HL-60 (cell line): ENCODE results near the gene RFX1.

ENCODE experiments used
- DNase-seq, 2 experiments: peaks; one replicate each; pipeline ENCODE4 v3.0.0-alpha.2; 2010 to 2020; ENCODE audit warnings: low read depth in 1 of 2, low spot score in 1 of 2
- H3K27ac ChIP-seq: fragments of 250-450 bp; sonication (Bioruptor Pico); replicated peaks from 2 replicates; pipeline ENCODE4 v1.5.1; 2020; ENCODE audit warnings: mild to moderate bottlenecking, moderate library complexity
- H3K27me3 ChIP-seq: fragments of 250-450 bp; sonication (Bioruptor Pico); 2 replicates; pipeline ENCODE4 v1.5.1; 2021; ENCODE audit warnings: mild to moderate bottlenecking, moderate library complexity; ENCODE audit not compliant: insufficient read depth, poor library complexity, severe bottlenecking
- H3K4me3 ChIP-seq: replicated peaks from 2 replicates; pipeline ENCODE4 v1.5.1; 2011; ENCODE audit warnings: mild to moderate bottlenecking, control low read depth, low read length; ENCODE audit not compliant: insufficient read depth
- GABPA ChIP-seq: IDR thresholded peaks from 2 replicates; pipeline ENCODE4 v1.6.1; 2012; ENCODE audit warnings: low read depth
- POLR2AphosphoS5 ChIP-seq: IDR thresholded peaks from 2 replicates; pipeline ENCODE4 v1.6.1; 2012; ENCODE audit warnings: low read depth
- SPI1 ChIP-seq: IDR thresholded peaks from 2 replicates; pipeline ENCODE4 v1.6.1; 2012; ENCODE audit warnings: low read depth, mild to moderate bottlenecking, borderline replicate concordance
- TF ChIP-seq, protein P1 (sequence below): IDR thresholded peaks from 2 replicates; pipeline ENCODE4 v1.6.1; 2012; ENCODE audit warnings: low read depth; ENCODE audit not compliant: insufficient replicate concordance
- TF ChIP-seq, protein P2 (sequence below): IDR thresholded peaks from one replicate; pipeline ENCODE4 v1.5.1; 2011; ENCODE audit warnings: low read length, control low read depth, inconsistent platforms; ENCODE audit not compliant: insufficient read depth

RFX1 gene

DNA sequence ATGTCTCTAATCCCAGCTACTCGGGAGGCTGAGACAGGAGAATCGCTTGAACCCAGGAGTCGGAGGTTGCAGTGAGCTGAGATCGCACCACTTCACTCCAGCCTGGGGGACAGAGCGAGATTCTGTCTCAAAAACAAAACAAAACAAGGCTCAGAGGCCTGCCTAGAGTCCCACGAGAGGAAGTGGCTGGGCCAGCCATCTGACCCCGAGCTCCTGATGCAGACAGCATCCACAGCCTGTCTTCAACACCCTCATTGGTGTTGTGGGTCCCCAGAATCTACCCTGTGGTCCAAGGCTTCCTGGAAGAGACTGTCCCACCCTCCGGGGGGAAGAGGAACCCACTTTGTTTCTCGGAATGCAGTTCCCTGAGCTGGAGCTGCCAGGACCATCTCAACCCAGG is 24.7 kb downstream of the RFX1 start:
- H3K4me3 ChIP-seq = no peak overlapping the region
- H3K27me3 ChIP-seq = no peaks in the 10 kb centered on the region
- TF ChIP-seq GABPA (no peak), SPI1 (no peak), POLR2AphosphoS5 (no peak)
- TF ChIP-seq, protein P1, sequence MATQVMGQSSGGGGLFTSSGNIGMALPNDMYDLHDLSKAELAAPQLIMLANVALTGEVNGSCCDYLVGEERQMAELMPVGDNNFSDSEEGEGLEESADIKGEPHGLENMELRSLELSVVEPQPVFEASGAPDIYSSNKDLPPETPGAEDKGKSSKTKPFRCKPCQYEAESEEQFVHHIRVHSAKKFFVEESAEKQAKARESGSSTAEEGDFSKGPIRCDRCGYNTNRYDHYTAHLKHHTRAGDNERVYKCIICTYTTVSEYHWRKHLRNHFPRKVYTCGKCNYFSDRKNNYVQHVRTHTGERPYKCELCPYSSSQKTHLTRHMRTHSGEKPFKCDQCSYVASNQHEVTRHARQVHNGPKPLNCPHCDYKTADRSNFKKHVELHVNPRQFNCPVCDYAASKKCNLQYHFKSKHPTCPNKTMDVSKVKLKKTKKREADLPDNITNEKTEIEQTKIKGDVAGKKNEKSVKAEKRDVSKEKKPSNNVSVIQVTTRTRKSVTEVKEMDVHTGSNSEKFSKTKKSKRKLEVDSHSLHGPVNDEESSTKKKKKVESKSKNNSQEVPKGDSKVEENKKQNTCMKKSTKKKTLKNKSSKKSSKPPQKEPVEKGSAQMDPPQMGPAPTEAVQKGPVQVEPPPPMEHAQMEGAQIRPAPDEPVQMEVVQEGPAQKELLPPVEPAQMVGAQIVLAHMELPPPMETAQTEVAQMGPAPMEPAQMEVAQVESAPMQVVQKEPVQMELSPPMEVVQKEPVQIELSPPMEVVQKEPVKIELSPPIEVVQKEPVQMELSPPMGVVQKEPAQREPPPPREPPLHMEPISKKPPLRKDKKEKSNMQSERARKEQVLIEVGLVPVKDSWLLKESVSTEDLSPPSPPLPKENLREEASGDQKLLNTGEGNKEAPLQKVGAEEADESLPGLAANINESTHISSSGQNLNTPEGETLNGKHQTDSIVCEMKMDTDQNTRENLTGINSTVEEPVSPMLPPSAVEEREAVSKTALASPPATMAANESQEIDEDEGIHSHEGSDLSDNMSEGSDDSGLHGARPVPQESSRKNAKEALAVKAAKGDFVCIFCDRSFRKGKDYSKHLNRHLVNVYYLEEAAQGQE = no peak
- TF ChIP-seq, protein P2, sequence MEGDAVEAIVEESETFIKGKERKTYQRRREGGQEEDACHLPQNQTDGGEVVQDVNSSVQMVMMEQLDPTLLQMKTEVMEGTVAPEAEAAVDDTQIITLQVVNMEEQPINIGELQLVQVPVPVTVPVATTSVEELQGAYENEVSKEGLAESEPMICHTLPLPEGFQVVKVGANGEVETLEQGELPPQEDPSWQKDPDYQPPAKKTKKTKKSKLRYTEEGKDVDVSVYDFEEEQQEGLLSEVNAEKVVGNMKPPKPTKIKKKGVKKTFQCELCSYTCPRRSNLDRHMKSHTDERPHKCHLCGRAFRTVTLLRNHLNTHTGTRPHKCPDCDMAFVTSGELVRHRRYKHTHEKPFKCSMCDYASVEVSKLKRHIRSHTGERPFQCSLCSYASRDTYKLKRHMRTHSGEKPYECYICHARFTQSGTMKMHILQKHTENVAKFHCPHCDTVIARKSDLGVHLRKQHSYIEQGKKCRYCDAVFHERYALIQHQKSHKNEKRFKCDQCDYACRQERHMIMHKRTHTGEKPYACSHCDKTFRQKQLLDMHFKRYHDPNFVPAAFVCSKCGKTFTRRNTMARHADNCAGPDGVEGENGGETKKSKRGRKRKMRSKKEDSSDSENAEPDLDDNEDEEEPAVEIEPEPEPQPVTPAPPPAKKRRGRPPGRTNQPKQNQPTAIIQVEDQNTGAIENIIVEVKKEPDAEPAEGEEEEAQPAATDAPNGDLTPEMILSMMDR = no peak
- DNase-seq = no peak
- no peak overlapping the region for H3K27ac ChIP-seq

DNA sequence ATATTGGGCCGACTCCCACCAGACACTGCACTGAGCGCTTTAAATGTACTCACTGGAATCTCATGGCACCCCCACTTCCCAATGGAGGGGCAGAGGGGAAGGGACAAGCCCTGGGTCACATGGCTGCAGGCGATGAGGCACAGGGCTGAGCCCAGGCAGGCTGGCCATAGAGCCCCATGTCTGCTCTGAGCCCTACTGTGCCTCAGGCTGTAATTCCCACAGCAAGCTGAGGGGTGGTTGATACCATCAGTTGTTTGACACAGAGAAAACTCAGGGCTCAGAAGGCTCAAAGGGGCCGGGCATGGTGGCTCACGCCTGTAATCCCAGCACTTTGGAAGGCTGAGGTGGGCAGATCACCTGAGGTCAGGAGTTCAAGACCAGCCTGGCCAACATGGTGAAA is 25.1 kb downstream of the RFX1 start:
- H3K27ac ChIP-seq = no peak overlapping the region
- TF ChIP-seq GABPA (no peak), SPI1 (no peak), POLR2AphosphoS5 (no peak)
- TF ChIP-seq, protein P2 = no peak
- TF ChIP-seq, protein P1 = no peak
- no peaks in the 10 kb centered on the region for H3K27me3 ChIP-seq
- no peak for DNase-seq
- H3K4me3 ChIP-seq = no peak overlapping the region

DNA sequence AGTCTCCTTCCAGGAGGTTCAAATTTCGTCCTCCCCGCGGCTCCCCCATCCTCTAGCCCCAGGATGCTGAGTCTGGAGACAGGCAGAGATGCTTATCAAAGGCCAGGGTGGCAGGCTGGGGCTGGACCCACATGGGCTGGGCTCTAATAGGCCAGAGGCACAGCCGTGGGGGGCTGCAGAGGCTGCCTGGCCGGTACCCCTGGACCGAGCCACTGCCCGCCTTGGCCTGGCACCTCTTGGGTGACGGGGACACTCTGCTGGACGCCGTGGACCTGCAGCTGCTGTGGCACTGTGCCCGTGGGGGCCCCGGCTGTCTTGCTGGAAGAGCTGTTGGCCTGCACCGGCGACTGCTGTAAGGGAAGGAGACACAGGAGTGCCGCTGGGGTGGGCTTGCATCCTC is 25.8 kb downstream of the RFX1 start:
- no peak overlapping the region for H3K4me3 ChIP-seq
- no peaks in the 10 kb centered on the region for H3K27me3 ChIP-seq
- H3K27ac ChIP-seq = no peak overlapping the region
- no peak for DNase-seq
- TF ChIP-seq, protein P1 = no peak
- TF ChIP-seq POLR2AphosphoS5 = no peak
- no peak for TF ChIP-seq GABPA
- TF ChIP-seq, protein P2 = no peak
- TF ChIP-seq SPI1 = no peak
